Hepatocyte (in vitro differentiated cells): ENCODE data around the gene IGFALS.

ENCODE experiments used
- CTCF ChIP-seq: fragments of 200-600 bp; sonication (generic); IDR thresholded peaks from 2 replicates; pipeline ENCODE4 v1.5.1; 2016; ENCODE audit warnings: antibody characterized with exemption, mild to moderate bottlenecking; ENCODE audit not compliant: poor library complexity
- EZH2phosphoT487 ChIP-seq: fragments of 200-600 bp; sonication (generic); IDR thresholded peaks from one replicate; pipeline ENCODE4 v1.6.1; 2018; ENCODE audit warnings: antibody characterized with exemption, mild to moderate bottlenecking, low read depth, moderate library complexity; ENCODE audit not compliant: unreplicated experiment, severe bottlenecking

GRCh38 chr16:1817276-1817589 is 23.7 kb upstream of the IGFALS start:
- TF ChIP-seq CTCF (no peak), EZH2phosphoT487 (no peak)
